ENCODE results near the gene SCNN1A. TPM values are rescaled to one million over a fixed set of nuclear protein-coding genes. Genes with fewer than 3 reads are reported as not detected.

The SCNN1A gene
- total and polyA plus RNA-seq, 2 donors = 0.61 to 28.9 TPM

GRCh38 chr12:6363330-6364043, 11.9 kb downstream of the SCNN1A start:
- H3K27ac ChIP-seq (ENCODE audit: low read depth in 1 of 2, low read length in 1 of 2) = peak overlapping the region in 1 of 2 donors; percentile 90
- WGBS = 2% methylated on average over 59 of the region's 59 CpGs
- peaks cover 19 to 46% of the 10 kb centered on the region in 2 donors for H3K4me1 ChIP-seq (ENCODE audit: control insufficient read depth in 2 of 2, insufficient read depth in 2 of 2, low read length in 2 of 2)
- H3K4me3 ChIP-seq (ENCODE audit: low read length in 2 of 2) = peak overlapping the region; percentile 58 to 66
- no peaks in the 10 kb centered on the region for H3K36me3 ChIP-seq (ENCODE audit: control insufficient read depth in 2 of 2, insufficient read depth in 2 of 2, low read length in 1 of 2)
- peaks cover 0 to 3% of the 10 kb centered on the region in 2 donors for H3K27me3 ChIP-seq (ENCODE audit: control insufficient read depth in 2 of 2, insufficient read depth in 1 of 2, low read length in 1 of 2)
- DNase-seq (ENCODE audit: low read depth in 6 of 9, low spot score in 9 of 9) = peak in 3 of 9 donors; percentile 56 to 78 (median 63)
- no peaks in the 10 kb centered on the region for H3K9me3 ChIP-seq (ENCODE audit: control insufficient read depth in 2 of 2, insufficient read depth in 1 of 2, low read length in 1 of 2)

- 22% methylated on average over 4 of the region's 4 CpGs for WGBS
- Histone ChIP-seq H3K4me1 (ENCODE audit: control insufficient read depth in 2 of 2, insufficient read depth in 2 of 2, low read length in 2 of 2) (peaks cover 16 to 42% of the 10 kb centered on the region in 2 donors), H3K36me3 (ENCODE audit: control insufficient read depth in 2 of 2, insufficient read depth in 2 of 2, low read length in 1 of 2) (no peaks in the 10 kb centered on the region), H3K9me3 (ENCODE audit: control insufficient read depth in 2 of 2, insufficient read depth in 1 of 2, low read length in 1 of 2) (no peaks in the 10 kb centered on the region), H3K4me3 (ENCODE audit: low read length in 2 of 2) (peak overlapping the region in 1 of 2 donors; percentile 66), H3K27ac (ENCODE audit: low read depth in 1 of 2, low read length in 1 of 2) (no peak overlapping the region), H3K27me3 (ENCODE audit: control insufficient read depth in 2 of 2, insufficient read depth in 1 of 2, low read length in 1 of 2) (peaks cover 0 to 3% of the 10 kb centered on the region in 2 donors)
- DNase-seq (ENCODE audit: low read depth in 6 of 9, low spot score in 9 of 9) = no peak
Measured at GRCh38 chr12:6363010-6363329, 12.4 kb downstream of the SCNN1A start.

GRCh38 chr12:6362403-6362802, 13.0 kb downstream of the SCNN1A start:
- peaks cover 0 to 3% of the 10 kb centered on the region in 2 donors for H3K27me3 ChIP-seq (ENCODE audit: control insufficient read depth in 2 of 2, insufficient read depth in 1 of 2, low read length in 1 of 2)
- WGBS = 97% methylated on average over 3 of the region's 3 CpGs
- no peak for DNase-seq (ENCODE audit: low read depth in 6 of 9, low spot score in 9 of 9)
- H3K36me3 ChIP-seq (ENCODE audit: control insufficient read depth in 2 of 2, insufficient read depth in 2 of 2, low read length in 1 of 2) = no peaks in the 10 kb centered on the region
- no peak overlapping the region for H3K27ac ChIP-seq (ENCODE audit: low read depth in 1 of 2, low read length in 1 of 2)
- H3K4me1 ChIP-seq (ENCODE audit: control insufficient read depth in 2 of 2, insufficient read depth in 2 of 2, low read length in 2 of 2) = peaks cover 11 to 36% of the 10 kb centered on the region in 2 donors
- H3K4me3 ChIP-seq (ENCODE audit: low read length in 2 of 2) = no peak overlapping the region
- H3K9me3 ChIP-seq (ENCODE audit: control insufficient read depth in 2 of 2, insufficient read depth in 1 of 2, low read length in 1 of 2) = no peaks in the 10 kb centered on the region

DNA sequence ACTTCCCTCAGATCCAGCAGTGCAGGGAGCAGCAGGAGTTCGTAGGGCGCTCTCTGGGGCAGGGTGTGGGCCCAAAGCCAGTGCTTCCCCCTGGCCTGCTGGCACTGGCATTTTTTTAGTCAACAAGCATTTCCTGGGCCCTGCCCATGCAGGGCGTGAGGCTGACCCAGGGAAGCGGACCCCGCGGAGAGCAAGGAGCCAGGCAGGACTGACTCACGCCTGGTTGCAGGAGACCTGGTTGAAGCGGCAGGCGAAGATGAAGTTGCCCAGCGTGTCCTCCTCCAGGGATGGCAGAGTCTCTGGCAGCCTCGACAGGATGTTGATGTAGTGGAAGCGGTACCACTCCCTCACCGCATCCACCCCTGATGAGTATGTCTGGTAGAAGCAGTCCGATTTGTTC, 13.5 kb downstream of the SCNN1A start:
- Histone ChIP-seq H3K27ac (ENCODE audit: low read depth in 1 of 2, low read length in 1 of 2) (no peak overlapping the region), H3K27me3 (ENCODE audit: control insufficient read depth in 2 of 2, insufficient read depth in 1 of 2, low read length in 1 of 2) (peaks cover 0 to 3% of the 10 kb centered on the region in 2 donors), H3K9me3 (ENCODE audit: control insufficient read depth in 2 of 2, insufficient read depth in 1 of 2, low read length in 1 of 2) (no peaks in the 10 kb centered on the region), H3K4me3 (ENCODE audit: low read length in 2 of 2) (no peak overlapping the region), H3K4me1 (ENCODE audit: control insufficient read depth in 2 of 2, insufficient read depth in 2 of 2, low read length in 2 of 2) (peaks cover 10 to 36% of the 10 kb centered on the region in 2 donors), H3K36me3 (ENCODE audit: control insufficient read depth in 2 of 2, insufficient read depth in 2 of 2, low read length in 1 of 2) (no peaks in the 10 kb centered on the region)
- DNase-seq (ENCODE audit: low read depth in 6 of 9, low spot score in 9 of 9) = no peak
- WGBS = 94% methylated on average over 14 of the region's 14 CpGs

DNA sequence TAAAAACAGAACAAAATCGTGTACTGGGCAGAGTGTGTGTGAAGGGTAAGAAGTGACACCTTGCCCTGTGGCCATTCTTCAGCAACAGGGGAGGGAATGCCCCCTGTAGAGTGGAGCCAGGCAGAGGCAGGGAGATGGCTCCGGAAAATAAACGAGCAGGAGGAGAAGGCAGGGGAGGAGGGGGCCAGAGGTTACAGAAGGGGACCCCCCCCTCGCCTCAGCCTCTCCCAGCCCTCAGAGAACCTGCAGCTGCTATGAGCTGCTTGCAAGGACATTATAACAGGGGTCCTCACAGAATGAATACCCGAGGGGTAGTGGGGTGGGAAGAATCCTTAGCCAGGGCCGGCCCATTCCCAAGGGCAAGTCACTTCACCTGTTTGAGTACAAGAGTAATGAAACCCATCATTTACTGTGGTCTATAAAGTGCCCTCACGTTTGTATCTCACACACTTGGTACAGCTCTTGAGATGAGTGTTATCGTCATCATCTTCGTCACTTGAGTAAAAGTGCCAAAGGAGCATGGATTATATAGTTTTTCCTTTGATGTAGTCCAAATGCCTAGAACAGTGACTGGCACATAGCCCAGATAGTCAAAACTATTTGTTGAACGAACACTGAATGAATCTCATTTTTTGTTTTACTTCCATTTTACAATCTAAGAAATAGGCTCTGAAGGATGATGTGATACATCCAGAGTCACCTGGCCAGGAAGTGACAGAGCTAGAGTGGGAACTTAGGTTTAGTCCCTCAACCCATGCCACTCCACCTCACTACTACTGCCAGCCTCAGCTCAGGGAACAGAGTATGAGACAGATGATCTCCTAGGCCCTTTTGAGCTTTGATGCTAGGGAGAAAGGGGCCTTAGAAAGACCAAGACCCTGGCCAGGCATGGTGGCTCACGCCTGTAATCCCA, 14.5 kb downstream of the SCNN1A start:
- Histone ChIP-seq H3K36me3 (ENCODE audit: control insufficient read depth in 2 of 2, insufficient read depth in 2 of 2, low read length in 1 of 2) (no peaks in the 10 kb centered on the region), H3K27me3 (ENCODE audit: control insufficient read depth in 2 of 2, insufficient read depth in 1 of 2, low read length in 1 of 2) (peaks cover 0 to 3% of the 10 kb centered on the region in 2 donors), H3K27ac (ENCODE audit: low read depth in 1 of 2, low read length in 1 of 2) (peak overlapping the region in 1 of 2 donors; percentile 51), H3K9me3 (ENCODE audit: control insufficient read depth in 2 of 2, insufficient read depth in 1 of 2, low read length in 1 of 2) (no peaks in the 10 kb centered on the region), H3K4me1 (ENCODE audit: control insufficient read depth in 2 of 2, insufficient read depth in 2 of 2, low read length in 2 of 2) (peaks cover 10 to 39% of the 10 kb centered on the region in 2 donors), H3K4me3 (ENCODE audit: low read length in 2 of 2) (no peak overlapping the region)
- peak in 1 of 9 donors; percentile 38 for DNase-seq (ENCODE audit: low read depth in 6 of 9, low spot score in 9 of 9)
- 75% methylated on average over 11 of the region's 11 CpGs for WGBS

DNA sequence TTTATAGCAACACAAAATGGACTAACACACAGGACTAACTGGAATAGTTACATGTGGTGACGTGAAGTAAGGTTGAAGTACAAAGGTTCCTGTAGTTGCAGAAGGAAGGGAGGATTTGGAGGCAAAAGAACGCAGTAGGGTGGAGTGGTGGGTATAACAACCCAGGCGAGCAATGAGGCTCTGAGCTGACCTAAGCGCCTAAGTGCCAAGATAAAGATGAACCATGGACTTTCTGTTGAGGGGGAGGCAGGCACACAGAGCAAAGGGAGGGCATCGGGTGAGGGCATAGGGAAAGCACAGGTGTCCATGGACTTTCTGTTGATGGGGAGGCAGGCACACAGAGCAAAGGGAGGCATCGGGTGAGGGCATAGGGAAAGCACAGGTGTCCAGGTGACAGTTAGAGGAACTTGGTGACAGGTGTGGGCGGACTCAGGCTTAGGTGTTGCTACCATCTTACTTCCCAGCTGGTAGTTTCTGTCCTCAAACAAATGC, 15.2 kb downstream of the SCNN1A start:
- Histone ChIP-seq H3K4me1 (ENCODE audit: control insufficient read depth in 2 of 2, insufficient read depth in 2 of 2, low read length in 2 of 2) (peaks cover 10 to 44% of the 10 kb centered on the region in 2 donors), H3K4me3 (ENCODE audit: low read length in 2 of 2) (no peak overlapping the region), H3K27me3 (ENCODE audit: control insufficient read depth in 2 of 2, insufficient read depth in 1 of 2, low read length in 1 of 2) (peaks cover 0 to 3% of the 10 kb centered on the region in 2 donors), H3K36me3 (ENCODE audit: control insufficient read depth in 2 of 2, insufficient read depth in 2 of 2, low read length in 1 of 2) (no peaks in the 10 kb centered on the region), H3K9me3 (ENCODE audit: control insufficient read depth in 2 of 2, insufficient read depth in 1 of 2, low read length in 1 of 2) (peaks cover 0 to 5% of the 10 kb centered on the region in 2 donors), H3K27ac (ENCODE audit: low read depth in 1 of 2, low read length in 1 of 2) (peak overlapping the region in 1 of 2 donors; percentile 48)
- DNase-seq (ENCODE audit: low read depth in 6 of 9, low spot score in 9 of 9) = peak in 1 of 9 donors; percentile 34
- 54% methylated on average over 7 of the region's 7 CpGs for WGBS

DNA sequence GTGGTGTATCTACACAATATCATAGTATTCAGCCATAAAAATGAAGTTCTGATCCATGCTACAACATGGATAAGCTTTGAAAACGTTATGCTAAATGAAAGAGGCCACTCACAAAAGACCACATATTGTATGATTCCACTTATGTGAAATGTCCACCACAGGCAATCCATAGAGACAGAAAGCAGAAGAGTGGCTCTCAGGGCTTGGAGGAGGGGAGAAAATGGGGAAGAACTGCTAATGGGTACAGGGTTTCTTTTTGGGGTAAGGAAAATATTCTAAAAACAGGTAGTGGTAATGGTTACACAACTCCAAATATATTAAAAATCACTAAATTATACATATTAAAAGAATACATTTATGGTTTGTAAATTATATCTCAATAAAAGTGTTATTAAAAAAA, 16.5 kb downstream of the SCNN1A start:
- 92% methylated on average over 1 of the region's 1 CpG for WGBS
- no peak overlapping the region for H3K27ac ChIP-seq (ENCODE audit: low read depth in 1 of 2, low read length in 1 of 2)
- peaks cover 0 to 3% of the 10 kb centered on the region in 2 donors for H3K27me3 ChIP-seq (ENCODE audit: control insufficient read depth in 2 of 2, insufficient read depth in 1 of 2, low read length in 1 of 2)
- peaks cover 8 to 52% of the 10 kb centered on the region in 2 donors for H3K4me1 ChIP-seq (ENCODE audit: control insufficient read depth in 2 of 2, insufficient read depth in 2 of 2, low read length in 2 of 2)
- H3K9me3 ChIP-seq (ENCODE audit: control insufficient read depth in 2 of 2, insufficient read depth in 1 of 2, low read length in 1 of 2) = peaks cover 0 to 8% of the 10 kb centered on the region in 2 donors
- H3K4me3 ChIP-seq (ENCODE audit: low read length in 2 of 2) = no peak overlapping the region
- no peak for DNase-seq (ENCODE audit: low read depth in 6 of 9, low spot score in 9 of 9)
- no peaks in the 10 kb centered on the region for H3K36me3 ChIP-seq (ENCODE audit: control insufficient read depth in 2 of 2, insufficient read depth in 2 of 2, low read length in 1 of 2)

GRCh38 chr12:6356374-6356820, 19.0 kb downstream of the SCNN1A start:
- peaks cover 0 to 8% of the 10 kb centered on the region in 2 donors for H3K9me3 ChIP-seq (ENCODE audit: control insufficient read depth in 2 of 2, insufficient read depth in 1 of 2, low read length in 1 of 2)
- H3K27me3 ChIP-seq (ENCODE audit: control insufficient read depth in 2 of 2, insufficient read depth in 1 of 2, low read length in 1 of 2) = no peaks in the 10 kb centered on the region
- no peaks in the 10 kb centered on the region for H3K36me3 ChIP-seq (ENCODE audit: control insufficient read depth in 2 of 2, insufficient read depth in 2 of 2, low read length in 1 of 2)
- WGBS = 84% methylated on average over 5 of the region's 5 CpGs
- DNase-seq (ENCODE audit: low read depth in 6 of 9, low spot score in 9 of 9) = no peak
- H3K4me1 ChIP-seq (ENCODE audit: control insufficient read depth in 2 of 2, insufficient read depth in 2 of 2, low read length in 2 of 2) = peaks cover 8 to 41% of the 10 kb centered on the region in 2 donors
- H3K27ac ChIP-seq (ENCODE audit: low read depth in 1 of 2, low read length in 1 of 2) = no peak overlapping the region
- H3K4me3 ChIP-seq (ENCODE audit: low read length in 2 of 2) = no peak overlapping the region
